Globus pallidus (tissue), 1 donor: ENCODE measurements around the gene APBA3.

Experiments used
- DNase-seq: peaks from one replicate; pipeline ENCODE4 v3.0.0-alpha.2; 2015; ENCODE audit warnings: low spot score

The APBA3 gene

GRCh38 chr19:3761382-3762129 lies at the start of gene APBA3:
APBA3 (minus strand) TSS chr19:3761692; CDS start chr19:3760264, 1,428 bp downstream.
- DNase-seq = peak; percentile 84

GRCh38 chr19:3810708-3811355 lies 49.3 kb upstream of the APBA3 start:
- DNase-seq = no peak

- no peak for DNase-seq
These were observed 48.6 kb upstream of the APBA3 start for GRCh38 chr19:3809881-3810707.

- DNase-seq = no peak
These were observed 47.1 kb upstream of the APBA3 start for GRCh38 chr19:3808420-3809143.

DNA sequence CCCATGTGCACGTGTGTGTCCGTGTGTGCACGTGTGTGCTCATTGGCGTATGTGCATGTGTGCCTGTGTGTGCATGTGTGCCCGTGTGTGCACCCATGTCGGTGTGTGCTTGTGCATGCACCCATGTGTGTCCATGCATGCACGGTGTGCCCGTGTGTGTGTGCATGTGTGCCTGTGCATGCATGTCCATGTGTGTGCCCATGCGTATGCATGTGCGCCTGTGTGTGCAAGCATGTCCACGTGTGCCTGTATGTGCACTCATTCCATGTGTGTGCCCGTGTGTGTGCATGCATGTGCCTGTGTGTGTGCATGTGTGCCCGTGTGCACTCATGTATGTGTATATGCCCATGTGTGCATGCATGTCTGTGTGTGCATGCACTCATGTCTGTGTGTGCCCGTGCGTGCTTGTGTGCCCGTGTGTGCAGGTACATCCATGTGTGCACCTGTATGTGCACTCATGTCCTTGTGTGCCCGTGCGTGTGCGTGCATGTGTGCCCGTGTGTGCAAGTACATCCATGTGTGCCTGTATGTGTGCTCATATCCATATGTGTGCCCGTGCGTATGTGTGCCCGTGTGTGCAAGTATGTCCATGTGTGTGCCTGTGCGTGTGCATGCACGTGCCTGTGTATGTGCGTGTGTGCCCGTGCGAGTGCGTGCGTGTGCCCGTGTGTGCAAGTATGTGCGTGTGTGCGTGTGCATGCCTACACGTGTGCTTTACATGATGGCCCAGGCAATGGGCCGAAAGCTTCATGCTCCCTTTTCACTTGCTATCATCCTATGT lies 46.3 kb upstream of the APBA3 start:
- no peak for DNase-seq

DNA sequence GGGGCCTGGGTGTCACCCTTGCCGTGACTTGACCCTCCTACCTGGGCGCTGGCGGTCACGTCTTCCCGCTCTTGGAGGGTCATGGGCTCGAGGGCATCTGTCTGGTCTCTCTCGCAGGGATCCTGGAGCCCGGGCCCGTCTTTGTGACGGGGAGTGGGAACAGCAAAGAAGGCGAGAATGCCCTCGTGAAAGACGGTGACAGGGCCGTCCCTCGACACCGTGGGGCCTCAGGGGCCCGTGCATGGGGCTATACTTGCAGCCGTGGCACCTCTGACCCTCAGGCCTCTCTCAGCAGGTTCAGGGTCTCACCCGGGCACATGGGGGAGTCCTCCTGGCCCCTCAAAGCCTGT lies 45.6 kb upstream of the APBA3 start:
- DNase-seq = no peak

DNA sequence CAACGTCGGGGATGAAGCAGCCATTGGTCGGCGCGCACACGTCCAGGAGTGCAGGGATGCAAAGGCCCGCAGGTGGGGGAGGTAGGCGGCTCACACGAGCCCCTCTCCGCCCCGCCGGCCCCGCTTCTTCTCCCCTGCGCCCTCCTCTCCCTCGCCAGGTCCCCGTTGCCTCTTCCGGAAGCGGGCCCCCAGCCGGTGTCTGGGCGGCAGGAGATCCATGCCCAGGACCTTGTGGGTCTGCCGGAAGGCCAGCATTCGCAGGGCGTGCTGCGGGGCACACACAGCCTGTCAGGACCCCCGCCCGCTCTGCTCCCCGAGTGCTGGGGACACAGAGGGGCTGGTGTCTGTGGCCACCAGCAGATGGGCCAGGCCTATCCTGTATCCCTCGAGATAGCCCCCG lies 44.4 kb upstream of the APBA3 start:
- DNase-seq = no peak

GRCh38 chr19:3804429-3804828 lies 42.9 kb upstream of the APBA3 start:
- DNase-seq = no peak

DNA sequence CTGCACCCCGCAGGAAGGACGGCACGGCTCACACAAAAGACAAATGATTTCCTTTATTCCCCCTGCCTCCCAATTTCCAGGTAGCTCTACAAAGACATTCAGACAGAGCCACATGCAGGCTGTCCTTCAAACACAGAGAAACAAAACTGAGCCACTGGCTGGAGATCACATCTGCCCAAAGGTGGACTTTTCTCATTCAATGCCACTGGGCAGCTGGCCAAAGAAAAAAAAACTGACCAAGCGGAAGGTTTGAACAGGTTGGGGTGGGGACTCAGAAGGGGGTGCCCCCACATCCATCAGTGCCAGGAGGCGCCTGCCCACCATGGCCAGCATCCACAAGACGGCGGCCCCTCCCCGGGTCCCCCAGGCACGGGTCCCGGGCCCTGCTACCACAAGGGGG lies 42.5 kb upstream of the APBA3 start:
- no peak for DNase-seq

DNA sequence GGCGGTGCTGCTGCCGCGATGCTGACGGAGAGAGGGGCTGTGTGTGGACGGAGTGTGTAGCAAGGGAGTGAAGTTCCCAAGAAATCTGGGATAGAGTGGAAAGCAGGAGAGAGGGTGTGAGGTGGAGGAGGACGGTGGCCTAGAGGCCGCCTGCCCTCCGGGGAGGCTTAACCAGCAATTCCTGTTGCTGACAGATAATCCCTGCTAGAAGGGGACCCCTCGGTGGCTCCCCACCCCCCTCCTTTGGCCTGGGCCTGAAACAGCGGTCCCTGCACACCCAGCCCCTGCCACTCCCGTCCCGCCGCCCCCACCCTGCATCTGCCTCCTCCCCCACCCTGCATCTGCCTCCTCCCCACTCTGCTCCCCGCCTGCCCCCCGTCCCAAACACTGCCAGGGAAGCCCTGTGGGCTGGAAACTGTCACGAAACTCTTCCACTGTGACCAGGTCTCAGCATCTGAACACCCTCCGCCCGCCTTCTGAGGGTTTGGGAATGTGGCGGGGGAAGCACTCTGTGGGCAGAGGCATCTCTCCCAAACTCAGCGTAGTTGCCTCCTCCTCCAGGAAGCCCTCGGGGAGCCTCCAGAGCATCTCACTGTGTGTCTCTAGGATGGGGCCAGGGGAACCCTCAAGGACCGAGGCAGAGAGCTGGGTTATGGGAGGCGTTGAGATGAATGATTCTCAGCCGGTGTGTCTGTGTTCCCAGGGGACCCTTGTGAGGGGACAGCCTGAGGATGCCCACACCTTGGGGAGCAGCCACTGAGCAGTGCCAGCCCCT lies 41.8 kb upstream of the APBA3 start:
- DNase-seq = no peak

DNA sequence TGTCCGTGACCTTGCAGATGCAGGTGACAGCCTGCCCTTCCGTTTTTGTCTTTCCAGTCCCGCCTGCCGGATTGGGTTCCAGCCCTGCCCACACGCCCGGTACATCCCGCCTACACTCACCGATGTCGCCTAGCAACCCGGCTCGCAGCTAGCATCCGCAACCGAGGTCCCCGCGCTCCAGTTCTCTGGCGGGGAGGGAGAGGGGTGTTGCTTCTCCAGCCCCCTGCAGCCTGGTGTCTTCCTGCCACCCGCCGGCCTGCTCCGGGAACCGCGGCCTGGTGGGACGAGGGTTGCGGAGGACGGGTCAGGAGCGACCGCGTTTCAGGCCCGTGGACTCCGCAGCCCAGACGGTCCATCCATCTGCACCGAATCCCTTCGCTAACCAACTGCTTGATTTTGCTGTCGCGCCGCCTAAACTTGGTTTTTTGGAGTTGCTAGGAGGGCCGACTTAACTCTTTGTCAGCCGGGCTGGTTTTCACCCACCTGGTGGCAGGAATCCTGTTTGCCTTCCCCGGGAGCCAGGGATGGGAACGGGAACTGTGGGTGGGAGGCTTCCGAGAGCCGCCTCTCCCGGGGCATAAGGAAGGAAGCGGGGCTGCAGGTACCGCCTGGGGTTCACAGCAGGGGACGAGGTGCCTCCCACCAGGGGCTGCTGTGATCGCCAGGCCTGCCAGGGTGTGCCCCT lies 40.1 kb upstream of the APBA3 start:
- no peak for DNase-seq

DNA sequence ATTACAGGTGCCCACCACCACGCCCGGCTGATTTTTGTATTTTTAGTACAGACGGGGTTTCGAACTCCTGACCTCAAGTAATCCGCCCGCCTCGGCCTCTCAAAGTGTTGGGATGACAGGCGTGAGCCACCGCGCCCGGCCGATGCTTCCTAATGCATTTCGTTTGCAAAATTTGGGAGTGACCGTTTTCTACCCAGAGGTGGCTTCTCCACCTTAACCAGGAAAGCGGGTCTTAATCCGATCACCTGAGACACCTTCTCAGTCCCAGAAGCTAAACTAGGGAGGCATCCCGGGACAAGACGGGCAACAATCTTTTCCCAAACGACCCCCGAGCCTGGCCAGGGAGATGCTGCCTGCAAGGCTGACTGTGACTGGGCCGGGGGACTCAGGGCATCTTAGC lies 39.5 kb upstream of the APBA3 start:
- no peak for DNase-seq

DNA sequence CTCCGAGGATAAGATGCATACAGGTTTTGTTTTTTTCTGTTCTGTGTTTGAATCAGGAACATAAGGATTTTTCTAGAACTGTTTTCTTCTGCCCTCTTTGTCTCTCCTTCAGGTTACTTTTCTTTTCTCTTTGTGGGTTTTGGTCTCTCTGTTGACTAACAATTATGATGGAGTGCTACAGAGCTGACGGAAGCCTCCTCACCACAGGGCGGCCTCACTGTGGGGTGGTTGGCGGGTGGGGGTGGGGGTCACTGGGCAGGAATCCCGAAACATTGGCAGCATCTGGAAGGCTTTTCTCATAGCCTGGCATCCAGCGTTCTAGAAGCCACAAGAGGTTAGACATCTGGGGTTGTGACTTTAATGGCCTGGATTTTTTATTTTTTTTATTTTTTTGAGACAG lies 36.6 kb upstream of the APBA3 start:
- no peak for DNase-seq

DNA sequence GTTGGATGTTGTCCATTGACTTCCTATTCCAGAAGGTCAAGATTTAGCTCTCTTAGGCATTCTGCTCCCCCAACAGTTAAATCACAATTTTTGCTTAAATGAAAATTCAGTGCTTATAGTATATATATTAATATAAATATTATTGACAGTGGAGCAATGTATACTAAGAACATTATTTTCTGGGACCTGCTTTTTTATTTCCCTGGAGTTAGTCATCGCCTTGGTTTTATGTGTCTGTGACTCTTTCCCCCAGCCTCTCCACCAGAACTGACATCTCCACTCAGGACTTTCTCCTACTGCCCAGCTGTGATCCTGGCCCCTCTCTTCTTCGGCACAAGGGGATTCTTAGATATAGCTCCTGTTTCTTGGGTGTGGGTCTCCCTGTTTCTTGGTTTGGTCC lies 34.9 kb upstream of the APBA3 start:
- DNase-seq = no peak

DNA sequence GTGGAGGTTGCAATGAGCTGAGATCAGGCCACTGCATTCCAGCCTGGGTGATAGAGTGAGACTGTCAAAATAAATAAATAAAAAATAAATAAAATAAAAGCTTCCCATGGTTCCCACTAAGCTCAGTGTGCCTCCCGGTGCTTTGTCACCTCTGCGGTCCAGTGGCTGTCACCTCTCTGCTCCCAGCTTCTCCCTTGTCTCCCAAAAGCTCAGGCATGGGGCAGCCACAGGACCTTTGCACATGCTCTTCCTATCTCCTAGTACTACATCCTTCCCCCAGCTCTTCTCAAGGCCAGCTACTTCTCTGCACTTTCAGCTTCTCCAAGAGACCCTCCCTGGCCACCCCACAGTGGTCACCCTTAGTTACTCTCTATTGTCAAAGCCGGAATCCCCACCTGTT lies 32.3 kb upstream of the APBA3 start:
- DNase-seq = no peak

GRCh38 chr19:3792114-3792513 lies 30.6 kb upstream of the APBA3 start:
- DNase-seq = no peak

- no peak for DNase-seq
These were observed 29.4 kb upstream of the APBA3 start for GRCh38 chr19:3790941-3791340.

DNA sequence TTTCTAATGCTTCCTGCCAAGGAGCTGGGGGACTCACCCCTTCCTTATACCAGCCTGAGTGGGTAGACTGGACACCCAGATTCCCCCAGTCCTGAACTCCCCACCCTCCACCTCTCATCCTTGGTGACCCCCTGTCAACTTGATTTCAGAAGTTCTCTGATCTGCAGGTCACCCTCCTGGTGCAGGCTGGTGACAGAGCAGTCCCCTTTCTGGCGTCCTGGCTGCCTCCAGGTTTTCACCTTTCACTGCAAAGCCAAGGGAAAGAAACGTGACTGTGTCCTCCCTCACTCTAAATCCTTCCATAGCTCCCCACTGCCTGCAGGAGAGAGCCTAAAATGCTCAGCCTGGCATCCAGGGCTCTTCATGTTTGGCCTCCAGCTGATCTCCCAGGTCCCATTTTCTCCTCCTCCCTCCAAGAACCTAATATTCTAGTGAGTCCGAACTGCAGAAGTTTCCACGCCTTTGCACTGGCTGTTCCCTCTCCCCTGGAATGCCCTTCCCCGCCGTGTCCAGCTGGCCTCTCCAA lies 28.8 kb upstream of the APBA3 start:
- no peak for DNase-seq

DNA sequence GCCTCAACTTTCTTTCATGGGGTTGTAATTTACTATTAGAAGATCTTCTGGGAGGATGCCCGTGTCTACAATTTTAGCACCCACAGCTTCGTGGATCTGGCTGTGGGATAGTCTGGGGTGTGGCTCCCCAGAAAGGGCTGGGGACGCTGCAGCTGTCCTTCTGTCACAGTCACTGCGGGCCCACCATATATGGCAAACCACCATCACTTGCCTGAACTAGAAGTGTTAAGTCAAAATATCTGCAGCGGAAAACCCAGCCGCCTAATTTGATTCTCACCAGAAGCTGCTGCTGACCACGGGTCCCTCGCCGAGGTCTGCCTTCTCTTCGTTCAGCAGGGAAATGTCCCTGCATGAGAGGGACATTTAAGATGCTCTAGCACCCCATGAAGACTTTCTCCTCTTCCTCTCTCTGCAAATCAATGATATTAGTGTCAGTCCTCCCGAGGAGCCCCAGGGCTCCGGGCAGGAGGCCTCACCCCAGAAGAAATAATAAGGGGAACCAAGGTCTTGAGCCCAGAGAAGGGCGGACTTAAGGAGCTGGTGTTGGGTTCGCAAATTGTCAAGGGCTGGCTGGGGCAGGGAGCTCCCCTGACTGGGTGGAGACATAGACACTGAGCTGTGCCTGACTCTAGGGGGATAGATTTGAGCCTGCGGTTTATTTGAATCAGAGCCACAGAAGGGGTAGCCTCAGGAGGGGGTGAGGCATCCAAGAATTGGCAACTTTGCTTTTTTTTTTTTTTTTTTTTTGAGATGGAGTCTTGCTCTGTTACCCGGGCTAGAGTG lies 27.7 kb upstream of the APBA3 start:
- no peak for DNase-seq
